K562 (cell line): ENCODE measurements around the gene LRMDA. TPM values are rescaled to one million over a fixed set of nuclear protein-coding genes. Genes with fewer than 3 reads are reported as not detected.

ENCODE experiments used
- BACH1 ChIP-seq: fragments of 200-800 bp; sonication (Bioruptor generic); IDR thresholded peaks from 2 replicates; pipeline ENCODE4 v1.6.1; 2016; ENCODE audit warnings: missing genetic modification characterization, missing compliant biosample characterization
- CBFA2T3 ChIP-seq: fragments of 450-650 bp; IDR thresholded peaks from 2 replicates; pipeline ENCODE4 v1.6.1; 2017
- CUX1 ChIP-seq: fragments of 200-800 bp; sonication (Bioruptor generic); IDR thresholded peaks from 2 replicates; pipeline ENCODE4 v1.6.1; 2016; ENCODE audit warnings: missing genetic modification characterization, missing compliant biosample characterization
- HINFP ChIP-seq: fragments of 450-650 bp; conservative IDR thresholded peaks from 2 replicates; pipeline ENCODE4 v1.6.1; 2016; ENCODE audit warnings: missing genetic modification characterization, low read depth, mild to moderate bottlenecking, control low read depth, missing compliant biosample characterization
- ZNF407 ChIP-seq: fragments of 450-650 bp; IDR thresholded peaks from 2 replicates; pipeline ENCODE4 v1.6.1; 2016; ENCODE audit warnings: low read depth
- polyA plus RNA-seq, 8 experiments: library from polyadenylated mRNA; depleted of rRNA in 4 of 8; stranded (reverse) in 5 of 8; unstranded in 3 of 8; fragments of >200 nt; fragmentation: Nextera tagmentation in 2 of 8; fragmentation: Illumina TruSeq in 1 of 8; extraction: Ambion mirVana in 2 of 8; extraction: Trizol in 1 of 8; gene quantifications; 2 replicates each; pipeline versions ENCODE4 v1.2.1 to v1.2.3, GENCODE V29; 2011 to 2014; ENCODE audit warnings: inconsistent platforms in 1 of 8, missing spikeins in 1 of 8
- total RNA-seq, 7 experiments: library from RNA; depleted of rRNA in 6 of 7; stranded (reverse); fragments of >200 nt in 6 of 7; fragmentation: Illumina TruSeq in 2 of 7; extraction: Trizol in 2 of 7; gene quantifications; 2 replicates each; pipeline versions ENCODE4 v1.2.1 to v1.2.3, GENCODE V29; 2011 to 2021; ENCODE audit warnings: low replicate concordance in 1 of 7

LRMDA gene
- total and polyA plus RNA-seq, 9 of the 15 experiments (the other 6 are each of a cell fraction or from before 2014, with no cell fraction given), result 0.25 TPM; not detected in 8

- no peak for TF ChIP-seq ZNF407
- no peak for TF ChIP-seq CBFA2T3
- peak; percentile 72; the same call in 1 of the 2 replicates for TF ChIP-seq BACH1
- no peak for TF ChIP-seq HINFP
- TF ChIP-seq CUX1 (CRISPR knock-in tag), result no peak
- TF ChIP-seq, all 486 proteins: peak for 8
Observed at GRCh38 chr10:75987616-75988015, 556.2 kb downstream of the LRMDA start (continued).
